NOMO-1 (cell line): Measurements from ENCODE around the gene ACOT7.

Experiments
- DNase-seq, 2 experiments: peaks; one replicate each; lab custom pipeline; 2025; ENCODE audit not compliant: unreplicated experiment in 2 of 2; lab: John Stamatoyannopoulos, UW

ACOT7 gene

GRCh38 chr1:6424619-6425593, 31.3 kb upstream of the ACOT7 start, which contains the start of gene ESPN:
Gene ESPN (plus strand): TSS chr1:6424776. CDS start chr1:6424956, 180 bp downstream.
- no peak for DNase-seq

GRCh38 chr1:6424000-6424565, 30.5 kb upstream of the ACOT7 start:
- DNase-seq = no peak

GRCh38 chr1:6423321-6423999, 29.9 kb upstream of the ACOT7 start:
- DNase-seq = peak in 1 of 2 experiments; percentile 39

- no peak for DNase-seq
Measured at GRCh38 chr1:6421266-6421665, 27.7 kb upstream of the ACOT7 start.

- DNase-seq = no peak
Measured at GRCh38 chr1:6420454-6421042, 27.0 kb upstream of the ACOT7 start.

- no peak for DNase-seq
Measured at GRCh38 chr1:6419804-6420453, 26.4 kb upstream of the ACOT7 start, which contains the start of gene HES2. Gene HES2 (minus strand): TSS chr1:6419919. CDS start chr1:6419820, 99 bp downstream.

- DNase-seq = no peak
Measured at GRCh38 chr1:6419397-6419803, 25.8 kb upstream of the ACOT7 start.

- DNase-seq = no peak
Measured at GRCh38 chr1:6418668-6419396, 25.3 kb upstream of the ACOT7 start.

GRCh38 chr1:6417961-6418667, 24.5 kb upstream of the ACOT7 start:
- no peak for DNase-seq

- no peak for DNase-seq
Measured at GRCh38 chr1:6416906-6417305, 23.3 kb upstream of the ACOT7 start.

- no peak for DNase-seq
Measured at GRCh38 chr1:6416295-6416656, 22.7 kb upstream of the ACOT7 start.

GRCh38 chr1:6414881-6415626, 21.5 kb upstream of the ACOT7 start:
- peak in 1 of 2 experiments; percentile 54 for DNase-seq

GRCh38 chr1:6414443-6414844, 20.9 kb upstream of the ACOT7 start:
- DNase-seq = no peak

- DNase-seq = no peak
Measured at GRCh38 chr1:6412896-6413295, 19.3 kb upstream of the ACOT7 start.

GRCh38 chr1:6410248-6410893, 16.8 kb upstream of the ACOT7 start:
- no peak for DNase-seq

GRCh38 chr1:6409733-6410132, 16.2 kb upstream of the ACOT7 start:
- no peak for DNase-seq

GRCh38 chr1:6409053-6409452, 15.5 kb upstream of the ACOT7 start:
- peak in 1 of 2 experiments; percentile 8 for DNase-seq

- no peak for DNase-seq
Measured at GRCh38 chr1:6408023-6408422, 14.5 kb upstream of the ACOT7 start.
